K562 (cell line): ENCODE measurements around the gene PPIL1. TPM values are rescaled to one million over a fixed set of nuclear protein-coding genes. Genes with fewer than 3 reads are reported as not detected.

Experiments used
- ELF1 ChIP-seq: fragments of 200-800 bp; sonication (Bioruptor generic); IDR thresholded peaks from 2 replicates; pipeline ENCODE4 v1.6.1; 2016; ENCODE audit warnings: missing genetic modification characterization, missing compliant biosample characterization
- GTF2E2 ChIP-seq: fragments of 200-800 bp; sonication (Bioruptor generic); IDR thresholded peaks from 2 replicates; pipeline ENCODE4 v1.6.1; 2016; ENCODE audit warnings: missing genetic modification characterization, missing compliant biosample characterization
- ID3 ChIP-seq, 2 experiments: fragments of 250-450 bp in 1 of 2; fragments of 450-650 bp in 1 of 2; sonication (Bioruptor Pico) in 1 of 2; IDR thresholded peaks; 2 replicates each; pipeline versions ENCODE4 v1.6.1 to v1.8.0; 2016 to 2021; ENCODE audit warnings: mild to moderate bottlenecking in 2 of 2, moderate library complexity in 2 of 2, missing compliant biosample characterization in 1 of 2, missing genetic modification characterization in 1 of 2
- MGA ChIP-seq: fragments of 450-650 bp; IDR thresholded peaks from 2 replicates; pipeline ENCODE4 v1.6.1; 2016; ENCODE audit warnings: mild to moderate bottlenecking, moderate library complexity
- MNT ChIP-seq, 2 experiments: fragments of 450-650 bp; conservative IDR thresholded peaks; 2 replicates each; pipeline ENCODE4 v1.6.1; 2017; ENCODE audit warnings: mild to moderate bottlenecking in 2 of 2, moderate library complexity in 2 of 2
- NR4A1 ChIP-seq, 2 experiments: fragments of 250-450 bp in 1 of 2; fragments of 450-650 bp in 1 of 2; sonication (Bioruptor Pico) in 1 of 2; IDR thresholded peaks; 2 replicates each; pipeline versions ENCODE4 v1.4.0 to v1.6.1; 2016 to 2020; ENCODE audit warnings: mild to moderate bottlenecking in 2 of 2, missing compliant biosample characterization in 1 of 2, missing genetic modification characterization in 1 of 2, moderate library complexity in 1 of 2
- POLR2AphosphoS5 ChIP-seq: IDR thresholded peaks from 2 replicates; pipeline ENCODE4 v1.6.1; 2011; ENCODE audit warnings: mild to moderate bottlenecking, low read depth, low read length, moderate library complexity; ENCODE audit not compliant: control insufficient read depth, insufficient read depth
- SMARCE1 ChIP-seq: fragments of 450-650 bp; IDR thresholded peaks from 2 replicates; pipeline ENCODE4 v1.7.1; 2016; ENCODE audit warnings: mild to moderate bottlenecking
- ZNF175 ChIP-seq: fragments of 200-800 bp; sonication (Bioruptor generic); IDR thresholded peaks from 2 replicates; pipeline ENCODE4 v1.6.1; 2016; ENCODE audit warnings: low read depth, mild to moderate bottlenecking, missing genetic modification characterization, missing compliant biosample characterization
- polyA plus RNA-seq, 8 experiments: library from polyadenylated mRNA; depleted of rRNA in 4 of 8; stranded (reverse) in 5 of 8; unstranded in 3 of 8; fragments of >200 nt; fragmentation: Nextera tagmentation in 2 of 8; fragmentation: Illumina TruSeq in 1 of 8; extraction: Ambion mirVana in 2 of 8; extraction: Trizol in 1 of 8; gene quantifications; 2 replicates each; pipeline versions ENCODE4 v1.2.1 to v1.2.3, GENCODE V29; 2011 to 2014; ENCODE audit warnings: inconsistent platforms in 1 of 8, missing spikeins in 1 of 8
- total RNA-seq, 7 experiments: library from RNA; depleted of rRNA in 6 of 7; stranded (reverse); fragments of >200 nt in 6 of 7; fragmentation: Illumina TruSeq in 2 of 7; extraction: Trizol in 2 of 7; gene quantifications; 2 replicates each; pipeline versions ENCODE4 v1.2.1 to v1.2.3, GENCODE V29; 2011 to 2021; ENCODE audit warnings: low replicate concordance in 1 of 7
- TF ChIP-seq, protein P1 (sequence below): fragments of 450-650 bp; formaldehyde crosslinking; IDR thresholded peaks from 2 replicates; pipeline ENCODE4 v1.4.0; 2022; ENCODE audit warnings: mild to moderate bottlenecking, moderate library complexity

The PPIL1 gene
- total and polyA plus RNA-seq, 9 of the 15 experiments (the other 6 are each of a cell fraction or from before 2014, with no cell fraction given): 65.8 to 205 (median 130) TPM

- TF ChIP-seq POLR2AphosphoS5 (0 out of 2 replicates have a peak, but pooled peaks have one; percentile 23), MGA (peak; percentile 80), GTF2E2 (tag) (peak; percentile 71; the same call in 1 of the 2 replicates), ZNF175 (peak; percentile 89), MNT (conservative IDR thresholded peaks at IDR 0.05) (peak in 1 of 2 experiments; percentile 49; a peak in 1 of 4 replicates), ELF1 (tag) (no peak), NR4A1 (CRISPR knock-in tag; IDR thresholded peaks at IDR 0.05) (no peak), NR4A1 (tag; IDR thresholded peaks at IDR 0.05) (peak; percentile 65; the same call in 1 of the 2 replicates), SMARCE1 (peak; percentile 82), ID3 (CRISPR knock-in tag; IDR thresholded peaks at IDR 0.05) (no peak), ID3 (tag; IDR thresholded peaks at IDR 0.05) (0 out of 2 replicates have a peak, but pooled peaks have one; percentile 24)
- TF ChIP-seq, protein P1, sequence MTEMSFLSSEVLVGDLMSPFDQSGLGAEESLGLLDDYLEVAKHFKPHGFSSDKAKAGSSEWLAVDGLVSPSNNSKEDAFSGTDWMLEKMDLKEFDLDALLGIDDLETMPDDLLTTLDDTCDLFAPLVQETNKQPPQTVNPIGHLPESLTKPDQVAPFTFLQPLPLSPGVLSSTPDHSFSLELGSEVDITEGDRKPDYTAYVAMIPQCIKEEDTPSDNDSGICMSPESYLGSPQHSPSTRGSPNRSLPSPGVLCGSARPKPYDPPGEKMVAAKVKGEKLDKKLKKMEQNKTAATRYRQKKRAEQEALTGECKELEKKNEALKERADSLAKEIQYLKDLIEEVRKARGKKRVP (CRISPR knock-in tag): no peak; the same call in 1 of the 2 replicates
These were observed 47.1 kb downstream of the PPIL1 start (continued) for GRCh38 chr6:36827261-36828079.
